ENCODE data around the gene IGSF3.

- no peak for TF ChIP-seq CTCF (conservative IDR thresholded peaks at IDR 0.05 in 1 of 2, IDR thresholded peaks at IDR 0.05 in 1 of 2; ENCODE audit: low read depth in 1 of 2, low read length in 2 of 2)
- no peak for TF ChIP-seq EZH2 (IDR thresholded peaks at IDR 0.05; ENCODE audit: low read length, missing control alignments)
Observed at GRCh38 chr1:116537040-116537831, 130.3 kb downstream of the IGSF3 start.
